ENCODE measurements around the gene CFAP58.

- TF ChIP-seq POLR2A (IDR thresholded peaks at IDR 0.05) (no peak), CTCF (IDR thresholded peaks at IDR 0.05 in 4 of 5, conservative IDR thresholded peaks at IDR 0.05 in 1 of 5) (no peak)
Measured at GRCh38 chr10:104480797-104481196, 127.2 kb downstream of the CFAP58 start.
